ENCODE measurements around the gene HHAT.
A peak's percentile ranks its signal among the peaks of the same experiment; 100 is the strongest.
"Not testable (repeated sequence)": the region's sequence is repeated elsewhere in the genome, so short reads cannot be mapped to it uniquely, and the experiment has no call there.

Gene HHAT

DNA sequence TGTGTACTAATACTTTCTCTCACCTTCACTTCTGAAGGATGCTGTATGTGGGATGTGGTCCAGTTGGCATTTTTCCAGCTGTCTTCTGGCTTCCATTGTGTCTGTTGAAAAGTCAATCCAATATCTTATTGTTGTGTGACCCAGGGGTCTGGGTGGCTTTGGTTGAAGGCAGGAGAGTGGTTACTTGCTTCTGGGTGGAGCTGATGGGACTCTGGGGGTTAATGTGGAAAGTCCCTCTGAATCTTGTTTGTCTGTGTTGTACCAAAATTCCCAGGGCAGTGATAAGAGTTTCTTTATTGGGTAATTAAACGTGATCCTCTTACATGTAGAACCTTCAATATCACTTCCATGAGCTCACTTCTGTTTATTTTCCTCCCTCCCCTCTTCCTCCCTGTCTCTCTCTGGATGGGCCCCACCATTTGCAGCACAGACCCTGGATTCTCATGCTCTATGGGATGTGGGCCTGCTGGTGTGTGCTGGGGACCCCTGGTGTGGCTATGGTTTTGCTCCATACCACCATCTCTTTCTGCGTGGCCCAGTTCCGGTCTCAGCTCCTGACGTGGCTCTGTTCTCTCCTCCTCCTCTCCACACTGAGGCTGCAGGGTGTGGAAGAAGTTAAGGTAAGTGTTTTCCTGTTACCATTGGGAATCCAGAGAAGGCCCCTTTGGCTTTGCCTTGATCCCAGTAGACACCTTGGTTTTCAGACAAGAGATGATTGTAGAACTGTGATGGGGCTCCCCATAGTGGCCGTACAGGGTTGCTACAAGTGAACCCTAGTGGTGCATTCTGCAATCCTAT is 71.5 kb downstream of the HHAT start:
- in situ Hi-C loops (cut with HindIII; ENCODE audit: low sequenced_read_pairs): no loop called here
- peak; percentile 79 for DNase-seq (ENCODE audit: low read depth, low spot score)
- no peak overlapping the region for H3K4me3 ChIP-seq (ENCODE audit: low read depth, low read length)
- peak; percentile 93 for TF ChIP-seq CTCF (IDR thresholded peaks at IDR 0.05; ENCODE audit: low read depth, low read length)

DNA sequence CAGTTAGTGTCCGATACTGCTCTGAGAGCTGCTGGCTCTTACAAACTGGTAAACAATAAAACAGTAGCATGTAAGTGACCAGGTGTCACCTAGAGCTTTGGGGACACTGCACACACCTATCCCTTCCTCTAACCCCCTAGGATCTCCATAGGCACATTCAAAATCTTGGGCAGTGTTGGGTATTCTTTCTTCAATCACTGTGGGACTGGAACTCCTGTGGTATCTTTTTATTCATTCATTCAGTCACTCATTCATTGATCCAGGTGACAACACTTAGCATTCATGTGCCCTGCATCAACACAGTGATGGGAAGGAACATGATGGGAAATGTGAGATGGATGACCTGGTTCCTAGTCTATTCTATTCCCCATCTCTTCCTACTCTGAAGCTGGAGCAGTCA is 73.9 kb downstream of the HHAT start:
- TF ChIP-seq CTCF (IDR thresholded peaks at IDR 0.05; ENCODE audit: low read depth, low read length): no peak
- in situ Hi-C loops (cut with HindIII; ENCODE audit: low sequenced_read_pairs): no loop called here
- H3K4me3 ChIP-seq (ENCODE audit: low read depth, low read length): no peak overlapping the region
- no peak for DNase-seq (ENCODE audit: low read depth, low spot score)

GRCh38 chr1:210405316-210405715 is 76.6 kb downstream of the HHAT start:
- DNase-seq (ENCODE audit: low read depth, low spot score): no peak
- no peak for TF ChIP-seq CTCF (IDR thresholded peaks at IDR 0.05; ENCODE audit: low read depth, low read length)
- in situ Hi-C loops (cut with HindIII; ENCODE audit: low sequenced_read_pairs): no loop called here
- no peak overlapping the region for H3K4me3 ChIP-seq (ENCODE audit: low read depth, low read length)

GRCh38 chr1:210406341-210406740 is 77.6 kb downstream of the HHAT start:
- H3K4me3 ChIP-seq (ENCODE audit: low read depth, low read length); in situ Hi-C loops (cut with HindIII; ENCODE audit: low sequenced_read_pairs): not testable (repeated sequence)

DNA sequence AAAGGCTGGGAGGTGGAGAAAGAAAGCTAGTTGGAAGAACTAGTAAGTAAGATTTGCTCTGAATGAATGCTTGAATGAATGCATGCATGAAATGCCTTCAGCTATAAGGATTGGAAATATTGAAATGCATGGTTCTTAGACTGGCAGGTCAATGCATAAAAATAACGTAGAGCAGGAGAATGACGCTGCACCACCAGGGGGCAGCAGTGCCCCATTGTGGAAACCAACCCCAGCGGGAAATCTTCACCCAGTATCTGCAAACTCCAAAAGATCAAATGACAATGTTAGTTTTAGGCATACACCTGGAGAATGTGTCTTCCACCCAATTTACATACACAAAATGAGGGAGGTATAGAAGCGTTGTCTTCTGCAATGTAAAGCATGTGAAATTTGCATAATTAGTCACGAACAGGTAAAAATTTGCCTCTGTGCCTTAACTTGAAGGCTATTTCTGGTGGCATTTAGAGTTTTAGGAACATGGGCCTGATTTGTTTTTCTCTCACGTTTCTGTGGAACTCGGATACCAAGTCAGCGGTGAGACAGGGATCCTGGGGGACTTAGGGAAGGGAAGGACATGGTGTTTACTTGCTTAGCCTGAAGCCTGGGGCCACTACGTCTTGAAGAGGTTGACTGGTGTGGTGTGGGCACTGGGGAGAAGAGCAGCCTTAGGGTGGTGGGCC is 78.6 kb downstream of the HHAT start:
- no peak overlapping the region for H3K4me3 ChIP-seq (ENCODE audit: low read depth, low read length)
- TF ChIP-seq CTCF (IDR thresholded peaks at IDR 0.05; ENCODE audit: low read depth, low read length): peak; percentile 91
- peak; percentile 69 for DNase-seq (ENCODE audit: low read depth, low spot score)
- in situ Hi-C loops (cut with HindIII; ENCODE audit: low sequenced_read_pairs): no loop called here

More at GRCh38 chr1:210406341-210406740, 77.6 kb downstream of the HHAT start:
- DNase-seq (ENCODE audit: low read depth, low spot score): not testable (repeated sequence)

- DNase-seq (ENCODE audit: low read depth, low spot score): no peak
- in situ Hi-C loops (cut with HindIII; ENCODE audit: low sequenced_read_pairs): no loop called here
Observed at GRCh38 chr1:210407887-210408252, 79.2 kb downstream of the HHAT start.

More at GRCh38 chr1:210407887-210408252, 79.2 kb downstream of the HHAT start:
- TF ChIP-seq CTCF (IDR thresholded peaks at IDR 0.05; ENCODE audit: low read depth, low read length): no peak
- H3K4me3 ChIP-seq (ENCODE audit: low read depth, low read length): no peak overlapping the region
